ENCODE measurements around the gene INAFM2.

Gene INAFM2

GRCh38 chr15:40287968-40288367 lies 35.5 kb upstream of the INAFM2 start:
- DNase-seq = no peak

- DNase-seq = no peak
Observed at GRCh38 chr15:40289140-40289775, 34.2 kb upstream of the INAFM2 start.

- no peak for DNase-seq
Observed at GRCh38 chr15:40290545-40290917, 33.0 kb upstream of the INAFM2 start.

GRCh38 chr15:40290918-40291574 lies 32.4 kb upstream of the INAFM2 start:
- DNase-seq = peak; percentile 55

GRCh38 chr15:40292246-40292645 lies 31.2 kb upstream of the INAFM2 start:
- DNase-seq = no peak

- no peak for DNase-seq
Observed at GRCh38 chr15:40293006-40293405, 30.5 kb upstream of the INAFM2 start.

GRCh38 chr15:40293905-40294895 lies 29.3 kb upstream of the INAFM2 start:
- DNase-seq = no peak

- no peak for DNase-seq
Observed at GRCh38 chr15:40295297-40295696, 28.2 kb upstream of the INAFM2 start.

- no peak for DNase-seq
Observed at GRCh38 chr15:40295877-40296560, 27.5 kb upstream of the INAFM2 start.

GRCh38 chr15:40296561-40297230 lies 26.8 kb upstream of the INAFM2 start:
- DNase-seq = no peak

GRCh38 chr15:40297356-40297755 lies 26.1 kb upstream of the INAFM2 start:
- DNase-seq = no peak

- no peak for DNase-seq
Observed at GRCh38 chr15:40298216-40298935, 25.1 kb upstream of the INAFM2 start.

- DNase-seq = no peak
Observed at GRCh38 chr15:40300367-40300766, 23.1 kb upstream of the INAFM2 start.

GRCh38 chr15:40300771-40301170 lies 22.7 kb upstream of the INAFM2 start:
- no peak for DNase-seq

GRCh38 chr15:40301467-40302179 lies 21.9 kb upstream of the INAFM2 start:
- DNase-seq = no peak

- DNase-seq = no peak
Observed at GRCh38 chr15:40302288-40302886, 21.1 kb upstream of the INAFM2 start.

- DNase-seq = no peak
Observed at GRCh38 chr15:40302981-40303380, 20.5 kb upstream of the INAFM2 start.

GRCh38 chr15:40303576-40303975 lies 19.9 kb upstream of the INAFM2 start:
- no peak for DNase-seq

- DNase-seq = no peak
Observed at GRCh38 chr15:40305281-40305680, 18.2 kb upstream of the INAFM2 start.

- no peak for DNase-seq
Observed at GRCh38 chr15:40306371-40306770, 17.1 kb upstream of the INAFM2 start.
